NCI-H128 (cell line): ENCODE data around the gene PEX14.

Experiments used
- DNase-seq: peaks from one replicate; lab custom pipeline; 2025; ENCODE audit not compliant: unreplicated experiment; lab: John Stamatoyannopoulos, UW

The PEX14 gene

DNA sequence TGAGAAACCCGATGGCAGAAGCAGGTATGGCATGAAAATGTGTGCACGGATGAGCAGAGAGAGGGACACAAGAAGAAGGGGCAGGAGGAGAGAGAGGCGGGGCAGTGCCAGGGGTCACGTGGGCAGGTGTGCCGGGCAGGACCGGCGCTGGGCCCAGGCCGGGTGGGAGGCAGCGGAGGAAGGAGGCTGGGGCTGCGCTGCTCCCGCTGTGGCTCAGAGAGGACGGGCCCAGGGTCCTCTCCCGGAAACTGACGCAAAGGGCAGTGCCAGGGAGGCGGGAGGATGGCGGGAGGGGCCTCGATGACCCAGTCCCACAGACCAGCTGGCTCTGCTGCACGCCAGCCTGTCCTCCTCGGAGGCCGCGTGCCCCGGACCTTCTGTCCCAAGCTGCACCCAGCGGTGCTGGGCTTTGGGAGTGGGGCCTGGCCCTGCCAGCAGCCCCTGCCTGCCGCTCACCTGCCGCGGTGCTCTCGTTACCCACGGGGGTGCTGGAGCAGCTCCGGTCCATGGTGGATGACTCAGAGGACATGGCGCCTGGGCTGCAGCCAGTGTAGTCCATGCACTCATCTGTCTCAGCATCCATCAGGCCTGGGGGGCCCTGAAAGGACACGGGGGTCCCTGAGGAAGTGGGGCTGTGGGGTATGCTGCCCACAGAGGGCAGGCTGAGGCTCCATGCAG lies 167.8 kb downstream of the PEX14 start:
- no peak for DNase-seq

DNA sequence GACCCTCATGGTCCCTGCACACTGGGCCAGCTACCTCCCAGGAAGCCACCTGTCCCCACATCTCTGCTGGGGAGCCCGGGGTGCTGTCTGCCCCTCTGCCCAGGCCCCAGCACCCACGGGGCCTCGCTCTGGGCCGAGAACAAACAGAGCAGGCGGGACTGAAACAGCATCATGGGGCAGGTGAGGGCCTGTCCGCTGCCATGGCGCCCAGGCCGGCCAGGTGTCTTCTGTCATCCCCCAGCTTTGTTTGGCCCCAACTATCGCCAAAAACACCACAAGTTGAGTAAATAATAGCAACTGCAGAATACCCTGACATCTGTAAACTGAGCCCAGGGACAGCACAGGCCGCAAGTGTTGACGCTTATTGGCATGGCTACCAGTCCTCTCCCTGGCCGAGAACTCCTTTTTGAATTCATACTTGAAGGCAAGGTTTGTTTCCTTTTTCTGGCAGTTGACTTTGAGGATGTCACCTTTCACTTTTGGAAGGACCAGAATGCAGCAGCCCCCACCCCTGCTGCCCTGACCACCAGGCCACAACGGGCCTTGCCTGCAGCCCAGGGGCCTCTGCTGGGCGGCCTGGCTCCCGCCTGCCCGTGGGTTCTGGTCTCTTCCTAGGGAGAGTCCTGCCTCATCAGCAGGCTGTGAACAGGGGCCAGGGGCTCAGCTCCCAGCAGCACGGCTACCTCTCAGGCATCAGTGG lies 169.0 kb downstream of the PEX14 start:
- no peak for DNase-seq

DNA sequence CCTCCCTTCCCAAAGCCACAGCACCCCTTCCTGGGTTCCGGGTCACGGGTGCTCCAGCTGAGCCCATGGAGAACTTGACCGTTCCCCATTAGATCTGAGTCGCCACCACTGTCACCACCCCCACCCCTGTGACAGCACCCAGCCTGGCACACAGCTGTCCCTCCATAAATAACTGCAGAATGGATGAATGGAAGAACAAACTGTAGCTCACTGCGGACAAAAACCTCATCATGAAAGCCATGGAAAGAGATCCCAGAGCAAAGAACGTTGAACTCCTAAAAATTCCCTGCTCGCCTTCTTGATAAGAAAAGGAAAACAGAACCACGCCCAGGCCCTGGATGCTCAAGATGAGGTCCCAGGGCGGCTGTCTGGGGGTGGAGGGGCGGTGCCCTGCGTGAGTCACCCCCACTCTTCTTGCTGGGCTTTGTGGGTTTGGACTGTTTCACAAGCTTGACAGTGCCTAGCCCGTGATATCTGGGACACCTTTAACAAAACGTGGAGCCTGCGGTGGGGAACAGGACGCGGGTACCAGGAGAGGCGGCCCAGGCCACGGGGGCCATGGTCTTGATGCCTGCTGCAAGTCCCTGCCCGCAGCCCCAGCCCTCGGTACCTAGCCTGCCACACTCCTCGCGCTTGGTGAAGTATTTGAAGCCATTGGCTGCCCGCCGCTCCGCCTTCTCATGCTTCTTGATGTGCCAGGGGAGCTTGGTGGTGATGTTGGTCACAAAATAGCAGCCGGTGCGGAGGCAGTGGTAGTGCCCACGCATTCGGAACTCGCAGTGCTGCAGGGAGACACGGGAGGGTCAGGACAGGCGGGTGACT lies 169.8 kb downstream of the PEX14 start:
- DNase-seq = no peak

DNA sequence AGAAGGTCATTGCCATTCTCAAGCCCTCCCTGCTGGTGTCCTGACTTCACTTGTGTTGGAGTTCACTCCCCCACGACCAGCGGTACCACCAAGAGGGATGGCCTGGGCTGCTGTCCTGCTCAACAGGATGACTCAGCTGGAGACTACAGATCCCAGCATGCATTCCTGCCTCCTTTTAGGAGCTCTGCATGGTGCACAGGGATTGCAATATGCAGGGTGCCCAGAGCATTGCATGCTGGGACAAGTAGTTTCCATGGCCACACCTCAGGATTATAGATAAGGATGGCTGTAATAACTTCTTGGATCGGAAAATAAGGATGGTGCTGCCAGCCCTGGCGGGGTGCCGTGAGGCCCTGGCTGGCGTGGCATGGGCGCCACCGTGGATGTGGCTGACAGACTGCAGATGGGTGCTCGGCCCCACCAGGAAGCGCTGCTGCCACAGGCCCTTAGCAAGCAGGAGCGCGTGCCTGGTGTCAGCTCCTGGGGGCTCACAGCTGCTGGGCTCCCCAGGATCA lies 171.7 kb downstream of the PEX14 start:
- no peak for DNase-seq

DNA sequence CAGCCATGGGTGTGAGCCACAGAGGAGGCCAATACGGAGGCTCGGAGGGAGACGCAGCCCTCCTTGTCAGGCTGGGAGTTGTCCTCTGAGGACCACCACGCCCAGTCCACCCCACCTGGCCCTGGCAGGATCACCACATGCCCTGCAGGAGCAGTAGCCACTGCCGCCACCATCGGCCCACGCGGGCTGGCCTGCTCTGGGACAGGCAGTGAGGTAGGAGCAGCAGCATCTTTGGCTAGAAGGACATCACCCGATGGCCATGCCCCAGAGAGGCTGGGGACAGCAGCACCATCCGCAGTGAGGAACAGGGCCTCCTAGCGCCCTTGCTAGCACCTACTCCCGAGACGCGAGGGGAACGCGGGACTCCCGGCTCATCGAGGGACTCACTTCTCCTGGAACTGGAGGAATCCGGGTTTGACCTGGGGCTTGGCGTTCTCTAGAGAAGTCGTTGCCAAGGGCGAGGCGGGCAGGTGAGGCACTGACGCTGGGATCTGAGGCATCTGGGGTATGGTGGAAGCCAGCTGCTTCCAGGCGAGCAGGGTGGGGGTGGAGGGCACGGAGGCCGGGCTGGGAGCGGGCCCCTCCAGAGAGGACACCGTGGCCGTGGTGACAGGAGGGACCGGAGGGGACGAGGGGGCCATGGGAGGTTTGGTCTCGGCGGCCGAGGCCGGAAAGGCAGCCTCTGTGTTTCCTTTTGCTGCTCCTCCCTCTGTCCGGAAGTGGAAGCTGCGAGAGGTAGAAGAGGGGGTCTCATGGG lies 172.8 kb downstream of the PEX14 start:
- DNase-seq = no peak

DNA sequence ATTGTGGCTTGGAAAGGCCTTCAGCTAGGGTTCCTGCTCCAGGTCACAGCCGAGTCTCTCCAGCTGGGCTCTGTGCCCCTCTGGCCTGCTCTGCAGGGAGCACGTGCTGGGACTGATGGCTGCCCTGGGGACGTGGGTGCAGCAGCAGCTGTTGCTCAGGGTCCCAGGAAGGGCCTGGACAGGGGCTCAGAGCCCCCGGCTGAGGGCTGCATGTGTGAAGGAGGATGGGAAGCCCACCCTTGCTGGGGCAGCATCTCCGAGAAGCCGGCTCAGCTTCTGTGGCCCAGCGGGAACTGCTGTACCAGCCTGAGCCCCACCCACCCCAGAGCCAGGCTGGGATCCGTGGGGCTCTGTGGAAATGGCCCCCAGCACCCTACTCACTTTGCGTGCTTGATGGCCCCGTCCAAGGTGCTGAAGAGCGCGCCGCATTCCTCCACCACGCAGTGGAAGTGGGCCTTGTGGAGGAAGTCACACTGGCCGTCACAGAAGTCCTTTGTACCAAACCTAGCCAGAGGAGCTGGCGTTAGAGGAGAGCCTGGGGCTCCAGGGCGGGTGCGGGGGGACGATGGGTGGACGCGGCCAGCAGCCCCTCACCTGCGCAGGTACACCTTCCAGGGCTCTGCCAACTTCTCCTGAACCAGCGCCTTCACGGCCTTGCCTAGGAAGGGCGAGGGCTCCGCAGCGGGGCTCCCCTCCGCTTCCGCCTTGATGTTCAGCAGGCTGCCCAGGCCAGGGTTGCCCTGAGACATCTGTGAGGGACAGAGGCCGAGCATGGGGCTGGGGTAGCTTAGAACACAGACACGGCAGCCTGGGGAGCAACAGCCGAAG lies 174.2 kb downstream of the PEX14 start:
- DNase-seq = no peak

DNA sequence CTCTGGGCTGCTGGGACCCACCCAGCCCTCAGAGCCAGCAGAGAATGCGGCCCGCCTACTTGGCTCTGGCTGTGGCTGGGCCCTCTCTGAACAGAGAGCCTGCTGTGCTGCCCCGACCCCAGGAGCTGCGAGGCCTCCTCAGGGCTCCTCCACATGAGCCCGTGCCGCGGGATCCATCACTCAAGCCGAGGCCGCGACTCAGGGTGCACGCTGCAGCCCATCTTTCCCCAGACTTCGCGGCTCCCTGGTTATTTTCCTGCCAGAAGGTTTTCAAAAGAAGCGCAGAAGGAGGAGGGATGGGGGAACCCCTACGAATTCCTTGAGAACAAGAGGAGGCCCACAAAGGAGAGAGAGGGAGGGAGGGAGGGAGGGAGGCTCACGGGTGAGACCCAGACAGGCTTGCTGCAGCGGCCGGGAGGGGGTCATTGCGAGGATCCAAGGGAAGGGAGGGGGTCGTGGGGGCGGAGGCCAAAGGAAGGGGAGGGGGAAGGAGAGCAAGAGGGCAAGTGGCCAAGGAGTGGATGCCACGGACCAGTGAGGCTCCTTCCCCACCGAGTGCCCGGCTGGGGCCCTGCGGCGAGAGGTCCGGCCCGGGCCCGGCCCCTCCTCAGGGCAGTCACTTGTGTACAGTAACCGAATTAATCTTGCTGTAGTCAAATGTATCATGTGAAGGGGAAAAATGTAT lies 174.9 kb downstream of the PEX14 start:
- no peak for DNase-seq

DNA sequence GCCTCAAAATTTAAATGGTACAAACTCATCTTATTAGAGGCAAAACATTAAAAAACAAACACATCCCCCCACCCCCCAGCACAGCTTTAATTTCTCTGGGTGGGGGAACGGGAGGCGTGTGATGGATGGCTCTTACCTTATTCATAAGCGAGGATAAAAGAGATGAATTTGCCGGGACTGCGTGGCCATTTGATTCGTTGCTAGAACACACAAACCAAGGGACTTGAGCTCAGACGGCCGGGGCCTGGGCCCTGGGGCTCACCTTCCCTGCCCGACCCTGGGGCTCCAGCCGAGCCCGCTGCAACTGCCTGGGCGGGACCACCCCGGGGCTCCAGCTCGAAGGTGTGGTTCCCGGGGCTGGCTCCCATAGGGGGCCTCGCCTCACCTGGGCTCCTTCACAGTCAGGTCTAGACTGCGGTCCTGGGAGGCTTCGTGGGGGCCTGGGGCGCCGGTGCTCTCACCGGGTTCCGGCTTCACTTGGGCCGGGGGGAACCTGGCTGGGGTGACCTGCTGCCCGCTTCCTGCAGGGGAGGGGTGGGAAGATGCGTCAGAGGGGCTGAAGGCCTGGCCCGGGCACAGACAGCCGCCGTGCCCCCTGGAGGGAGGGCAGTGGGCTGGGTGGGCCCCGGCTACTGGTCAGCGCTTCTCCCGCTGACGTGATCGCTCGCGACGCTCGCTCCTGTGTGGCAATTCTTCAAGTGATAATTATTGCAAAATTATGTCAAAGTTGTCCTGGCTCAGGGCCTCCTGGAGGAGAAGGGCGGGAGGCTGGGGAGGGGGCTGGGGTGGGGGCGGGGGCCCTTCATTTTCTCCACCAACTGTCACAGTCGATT lies 176.0 kb downstream of the PEX14 start:
- DNase-seq = no peak

DNA sequence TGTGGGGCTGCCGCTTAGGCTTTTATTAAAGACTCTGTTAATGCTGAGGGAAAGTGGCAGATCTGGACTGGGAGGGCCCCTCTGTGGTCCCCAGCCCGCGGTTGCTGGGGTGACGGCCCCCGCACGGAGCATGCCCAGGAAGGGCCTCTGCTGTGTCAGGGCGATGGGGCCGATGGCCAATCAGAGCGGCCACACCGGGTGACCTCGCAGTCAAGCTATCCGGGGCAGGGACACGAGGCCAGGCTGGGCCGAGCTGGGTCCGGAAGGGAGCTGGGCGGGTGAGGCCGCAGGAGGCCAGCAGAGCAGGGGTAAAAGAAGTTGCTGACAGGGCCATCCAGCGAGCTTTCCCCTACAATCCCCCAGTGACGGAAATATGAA lies 176.6 kb downstream of the PEX14 start:
- DNase-seq = no peak

DNA sequence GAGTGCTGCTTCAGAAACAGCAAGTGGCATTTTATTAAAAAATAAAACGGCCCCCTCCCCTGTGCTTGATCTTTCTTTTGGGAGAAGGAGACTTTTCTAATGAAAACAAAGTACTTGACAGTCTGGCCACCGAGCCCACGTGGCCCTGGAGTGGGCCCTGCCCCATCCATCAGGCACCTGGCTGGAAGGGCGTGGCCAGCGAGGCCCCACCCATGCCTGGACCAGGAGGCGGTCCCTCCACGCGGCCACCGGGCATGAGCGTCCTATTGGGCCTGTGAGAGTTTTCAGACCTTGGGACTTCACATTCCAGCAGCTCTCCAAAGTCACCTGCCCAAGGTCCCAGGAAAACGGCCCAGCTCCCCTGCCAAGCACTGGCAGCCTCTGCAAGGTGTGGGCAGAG lies 177.0 kb downstream of the PEX14 start:
- DNase-seq = no peak

DNA sequence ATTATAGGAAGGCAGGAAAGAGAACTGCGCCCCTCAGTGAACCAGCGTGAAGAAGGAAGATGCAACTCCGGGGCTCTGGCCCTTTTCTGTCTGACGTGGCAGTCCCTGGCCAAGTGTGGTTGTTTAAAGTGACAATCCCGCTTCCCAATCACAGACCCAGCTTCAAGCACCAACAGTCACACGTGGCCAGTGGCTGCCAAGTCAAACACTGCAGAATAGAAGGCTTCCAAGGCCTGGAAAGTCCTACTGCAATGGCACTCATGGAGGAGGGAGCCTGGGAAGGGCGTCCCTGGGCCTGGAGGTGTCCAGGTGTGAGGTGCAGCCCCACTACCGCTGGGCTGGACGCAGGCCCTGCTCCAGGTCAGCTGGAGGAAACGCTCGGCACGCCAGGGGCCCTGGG lies 177.9 kb downstream of the PEX14 start:
- DNase-seq = no peak

DNA sequence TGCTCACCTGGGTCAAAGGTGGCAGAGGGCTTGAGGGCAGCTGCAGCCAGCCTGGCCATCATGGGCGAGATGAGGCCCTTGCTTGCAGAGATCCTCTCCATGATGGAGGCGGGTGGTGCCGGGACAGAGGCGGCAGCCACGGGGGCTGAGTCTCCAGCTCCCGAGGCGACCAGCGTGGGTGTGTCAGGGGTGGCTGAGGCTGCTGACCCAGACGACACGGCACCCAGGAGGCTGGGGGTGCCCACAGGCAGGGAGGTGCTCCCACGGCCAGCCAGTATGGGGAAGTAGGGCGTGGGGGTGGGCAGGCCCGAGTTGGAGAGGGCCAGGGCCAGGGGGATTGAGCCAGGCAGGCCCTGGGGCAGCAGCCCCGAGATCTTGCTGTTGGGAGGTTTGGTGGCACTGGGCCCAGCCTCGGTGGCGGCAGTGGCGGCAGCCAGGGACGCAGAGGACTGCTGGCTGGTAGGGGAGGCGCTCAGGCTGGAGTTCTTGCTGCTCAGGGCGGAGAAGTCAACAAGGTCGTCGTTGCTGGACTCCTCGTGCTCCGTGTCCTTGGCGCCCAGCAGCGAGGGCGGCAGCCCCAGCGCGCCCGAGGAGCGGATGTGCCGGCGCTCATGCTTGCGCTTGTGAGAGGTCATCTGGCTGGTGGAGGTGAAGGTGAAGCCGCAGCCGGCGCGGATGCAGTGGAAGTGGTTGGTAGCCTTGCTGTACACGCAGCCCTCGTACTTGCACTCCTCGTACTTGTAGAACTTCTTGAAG lies 178.8 kb downstream of the PEX14 start:
- DNase-seq = no peak

DNA sequence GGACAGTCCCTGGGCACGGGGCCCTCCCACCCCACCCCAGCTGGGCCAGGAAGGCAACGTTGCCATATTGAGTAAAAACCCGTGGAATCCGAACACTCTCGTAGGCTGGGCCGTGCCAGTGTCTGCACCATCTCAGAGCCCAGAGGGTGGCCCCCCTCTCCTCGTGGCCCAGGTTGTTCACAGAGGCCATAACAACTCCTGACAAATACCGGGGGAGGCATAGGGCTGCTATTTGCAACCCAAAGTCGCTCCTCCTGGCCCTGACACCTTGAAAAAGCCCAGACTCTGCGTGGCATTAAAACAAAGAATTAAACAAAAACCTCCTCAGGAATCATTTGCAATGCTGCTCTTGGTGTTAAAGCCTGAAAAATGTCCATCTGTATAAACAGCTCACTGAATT lies 180.3 kb downstream of the PEX14 start:
- DNase-seq = no peak

DNA sequence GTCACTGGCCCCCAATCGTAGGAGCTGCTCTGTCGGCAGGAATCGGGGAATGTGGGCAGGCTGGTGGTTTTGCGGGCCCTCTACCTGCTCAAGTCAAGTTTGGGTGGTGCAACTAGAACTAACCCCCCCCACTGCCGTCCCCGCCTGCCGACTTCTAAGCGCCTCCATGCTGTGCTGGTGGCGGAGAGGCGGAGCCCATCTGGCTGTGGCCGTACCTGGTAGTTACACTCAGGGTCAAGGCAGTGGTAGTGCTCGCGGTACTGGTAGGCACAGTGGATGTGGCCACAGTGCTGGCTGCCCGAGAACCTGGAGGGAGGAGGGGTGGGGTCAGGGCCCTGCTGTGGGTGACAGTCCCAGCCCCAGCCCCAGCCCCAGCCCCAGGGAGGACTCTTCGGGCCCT lies 181.7 kb downstream of the PEX14 start:
- DNase-seq = no peak

DNA sequence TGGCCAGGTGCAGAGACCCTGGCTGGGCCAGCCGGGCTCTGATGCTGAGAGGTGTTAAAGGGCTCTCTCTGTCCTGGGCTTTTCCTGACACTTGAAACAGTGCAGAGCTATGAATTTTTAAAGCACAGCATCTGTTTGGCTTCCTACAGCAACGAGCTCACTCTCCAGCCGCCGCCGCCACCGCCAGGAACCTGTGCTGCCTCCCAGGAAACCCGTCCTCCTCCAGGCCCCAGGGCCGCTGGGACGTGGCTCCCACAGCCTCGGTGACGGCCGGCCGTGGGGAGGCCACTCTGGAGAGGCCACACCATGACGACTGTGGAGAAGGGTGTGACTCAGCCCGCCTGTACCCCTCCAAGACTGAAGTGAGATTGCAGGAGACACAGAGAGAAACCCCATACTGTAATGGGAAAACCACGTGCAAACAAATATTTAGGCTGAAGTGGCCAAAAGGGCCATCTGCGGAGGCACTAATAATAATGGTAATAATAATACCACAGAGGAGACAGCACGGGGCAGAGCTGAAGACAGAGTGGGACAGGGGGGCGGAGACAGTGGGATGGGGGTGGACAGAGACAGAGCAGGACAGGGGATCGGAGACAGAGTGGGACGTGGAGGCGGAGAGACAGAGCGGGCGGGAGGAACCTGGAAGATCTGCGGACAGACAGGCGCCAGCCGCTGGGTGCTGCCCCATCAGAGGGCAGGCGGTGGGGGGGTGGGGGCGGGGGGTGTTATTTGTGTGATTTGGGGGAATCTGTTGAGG lies 182.5 kb downstream of the PEX14 start:
- DNase-seq = no peak

DNA sequence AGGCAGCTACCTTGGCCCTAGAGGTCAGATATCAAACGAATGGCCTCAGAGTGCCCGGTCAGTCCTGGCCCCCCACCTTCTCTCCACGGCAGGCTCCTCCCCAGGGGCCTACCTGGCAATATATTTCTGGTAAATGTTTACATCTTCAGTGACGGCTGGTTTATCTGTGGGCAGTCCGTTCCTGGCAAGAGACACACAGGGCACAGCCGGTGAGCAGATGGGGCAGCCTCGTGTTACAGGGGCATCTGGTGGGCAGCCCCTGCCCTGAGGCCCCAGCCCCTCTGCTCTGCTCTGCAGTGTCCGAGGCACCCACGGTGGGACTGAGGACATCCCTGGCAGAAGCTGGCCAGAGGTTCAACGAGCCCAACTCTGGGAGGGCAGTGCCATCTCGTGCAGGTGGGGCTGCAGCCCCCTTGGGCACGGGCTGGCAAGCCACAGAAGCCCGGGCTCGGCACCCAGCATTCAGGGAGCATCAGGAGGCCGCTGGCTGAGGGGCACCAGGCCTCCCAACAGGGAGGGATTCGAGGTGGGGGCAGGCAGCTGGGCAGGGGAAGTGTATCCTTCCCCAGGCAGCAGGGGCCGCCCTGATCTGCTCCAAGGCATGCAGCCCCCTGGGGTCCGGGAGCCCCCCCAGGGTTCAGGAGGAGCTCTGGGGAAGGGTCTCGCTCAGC lies 183.8 kb downstream of the PEX14 start:
- DNase-seq = no peak

DNA sequence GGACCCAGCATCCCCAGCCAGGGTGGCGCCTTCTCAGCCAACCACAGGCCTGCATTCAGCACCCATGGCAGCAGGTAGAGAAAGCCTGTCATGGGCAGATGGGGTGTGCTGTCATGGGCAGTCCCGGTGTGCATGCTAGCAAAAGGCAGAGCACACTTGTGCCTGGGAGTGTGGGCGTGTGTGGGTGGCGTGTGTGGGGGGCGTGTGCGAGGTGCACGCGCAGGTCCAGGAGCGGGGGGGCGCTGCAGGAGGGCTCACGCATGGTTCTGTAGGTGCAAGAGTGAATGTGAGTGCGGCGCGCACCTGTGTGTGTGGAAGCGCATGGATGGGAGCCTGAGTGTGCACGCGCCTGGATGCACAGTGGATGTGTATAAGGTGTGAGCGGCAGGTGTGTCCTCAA lies 184.5 kb downstream of the PEX14 start:
- no peak for DNase-seq
